Activated naive CD4-positive, alpha-beta T cell treated with anti-CD3 and anti-CD28 coated beads, Interleukin-2, amount 50 U/mL, for 72 hours (primary cell): ENCODE data around the gene TM2D1. TPM values are rescaled to one million over a fixed set of nuclear protein-coding genes. Genes with fewer than 3 reads are reported as not detected.
"Not testable (repeated sequence)": the region's sequence is repeated elsewhere in the genome, so short reads cannot be mapped to it uniquely, and the experiment has no call there.

Experiments used
- ATAC-seq, 2 donors: fragments of 150-1000 bp; cut with Tn5 transposase; 2 replicates each; pipeline ENCODE4 v1.10.0; 2021; ENCODE audit warnings: mild to moderate bottlenecking in 2 of 2, moderate library complexity in 2 of 2
- DNase-seq, 2 donors: peaks; one replicate each; pipeline ENCODE4 v3.0.0; 2021 to 2022; ENCODE audit warnings: low spot score in 2 of 2
- H3K27ac Mint-ChIP-seq, 2 donors: one replicate each; pipeline ENCODE4 v1.8.0; 2022; ENCODE audit warnings: mild to moderate bottlenecking in 2 of 2, mixed read lengths in 2 of 2
- H3K36me3 Mint-ChIP-seq, 2 donors: one replicate each; pipeline ENCODE4 v1.8.0; 2022; ENCODE audit warnings: mixed read lengths in 2 of 2
- H3K9me3 Mint-ChIP-seq, 2 donors: one replicate each; pipeline ENCODE4 v1.8.0; 2022; ENCODE audit warnings: mixed read lengths in 2 of 2
- total RNA-seq, 2 donors: library from RNA; stranded (reverse); gene quantifications; one replicate each; pipeline ENCODE4 v1.2.3, GENCODE V29; 2022

The TM2D1 gene
- total RNA-seq, 2 donors from 2014 or later: 33.9 to 39.2 TPM

GRCh38 chr1:61740751-61741700, 16.1 kb upstream of the TM2D1 start:
- Mint-ChIP-seq H3K36me3 (peaks cover 6 to 7% of the 10 kb centered on the region in 2 donors), H3K9me3 (no peaks in the 10 kb centered on the region), H3K27ac (peak overlapping the region; percentile 6 to 93)
- no peak for DNase-seq
- no peak for ATAC-seq

GRCh38 chr1:61732726-61733125, 7.8 kb upstream of the TM2D1 start:
- ATAC-seq (no peak), DNase-seq (no peak)
- Mint-ChIP-seq H3K9me3 (no peaks in the 10 kb centered on the region), H3K27ac (no peak overlapping the region), H3K36me3 (no peaks in the 10 kb centered on the region)

- ATAC-seq, H3K9me3 Mint-ChIP-seq, H3K27ac Mint-ChIP-seq, H3K36me3 Mint-ChIP-seq, DNase-seq: not testable (repeated sequence)
These were observed 5.7 kb upstream of the TM2D1 start for GRCh38 chr1:61730679-61731078.

GRCh38 chr1:61727544-61727943, 2.6 kb upstream of the TM2D1 start:
- Mint-ChIP-seq H3K9me3 (no peaks in the 10 kb centered on the region), H3K36me3 (peaks cover 10 to 16% of the 10 kb centered on the region in 2 donors), H3K27ac (peak overlapping the region; percentile 44 to 61)
- DNase-seq: no peak
- ATAC-seq: no peak

- H3K27ac Mint-ChIP-seq: peak overlapping the region; percentile 100
- DNase-seq (no peak), ATAC-seq (no peak)
- no peaks in the 10 kb centered on the region for H3K9me3 Mint-ChIP-seq
- H3K36me3 Mint-ChIP-seq: peaks cover 15 to 16% of the 10 kb centered on the region in 2 donors
These were observed 482 bp downstream of the TM2D1 start for GRCh38 chr1:61724506-61724812.

GRCh38 chr1:61718996-61719663, 5.8 kb downstream of the TM2D1 start:
- H3K27ac Mint-ChIP-seq, DNase-seq, H3K36me3 Mint-ChIP-seq: not testable (repeated sequence)

GRCh38 chr1:61711969-61712368, 13.0 kb downstream of the TM2D1 start:
- DNase-seq (no peak), ATAC-seq (peak in 1 of 2 donors; percentile 26)
- Mint-ChIP-seq H3K9me3 (no peaks in the 10 kb centered on the region), H3K36me3 (peaks cover 0 to 12% of the 10 kb centered on the region in 2 donors), H3K27ac (no peak overlapping the region)

More at GRCh38 chr1:61718996-61719663, 5.8 kb downstream of the TM2D1 start:
- not testable (repeated sequence) for ATAC-seq, H3K9me3 Mint-ChIP-seq

- not testable (repeated sequence) for H3K27ac Mint-ChIP-seq, DNase-seq, H3K9me3 Mint-ChIP-seq, ATAC-seq
- peaks cover 0 to 12% of the 10 kb centered on the region in 2 donors for H3K36me3 Mint-ChIP-seq
These were observed 13.7 kb downstream of the TM2D1 start for GRCh38 chr1:61711257-61711656.

GRCh38 chr1:61709908-61710289, 15.0 kb downstream of the TM2D1 start:
- H3K27ac Mint-ChIP-seq: no peak overlapping the region
- H3K36me3 Mint-ChIP-seq: peaks cover 0 to 12% of the 10 kb centered on the region in 2 donors
- no peaks in the 10 kb centered on the region for H3K9me3 Mint-ChIP-seq
- ATAC-seq (no peak), DNase-seq (no peak)

GRCh38 chr1:61708953-61709907, 15.7 kb downstream of the TM2D1 start:
- peak overlapping the region in 1 of 2 donors; percentile 55 for H3K27ac Mint-ChIP-seq
- peaks cover 0 to 12% of the 10 kb centered on the region in 2 donors for H3K36me3 Mint-ChIP-seq
- ATAC-seq (no peak), DNase-seq (no peak)
- no peaks in the 10 kb centered on the region for H3K9me3 Mint-ChIP-seq

- DNase-seq: no peak
- no peaks in the 10 kb centered on the region for H3K9me3 Mint-ChIP-seq
- no peak for ATAC-seq
- no peak overlapping the region for H3K27ac Mint-ChIP-seq
- peaks cover 6 to 7% of the 10 kb centered on the region in 2 donors for H3K36me3 Mint-ChIP-seq
These were observed 24.8 kb downstream of the TM2D1 start for GRCh38 chr1:61699911-61700851.

GRCh38 chr1:61692155-61692800, 32.7 kb downstream of the TM2D1 start:
- ATAC-seq: no peak
- Mint-ChIP-seq H3K36me3 (peaks cover 4 to 16% of the 10 kb centered on the region in 2 donors), H3K27ac (peak overlapping the region in 1 of 2 donors; percentile 9), H3K9me3 (no peaks in the 10 kb centered on the region)
- no peak for DNase-seq

- DNase-seq (no peak), ATAC-seq (no peak)
- Mint-ChIP-seq H3K36me3 (no peaks in the 10 kb centered on the region), H3K27ac (no peak overlapping the region), H3K9me3 (no peaks in the 10 kb centered on the region)
These were observed 37.0 kb downstream of the TM2D1 start for GRCh38 chr1:61687901-61688300.

GRCh38 chr1:61682891-61683290, 42.0 kb downstream of the TM2D1 start:
- no peak for DNase-seq

GRCh38 chr1:61680500-61680899, 44.4 kb downstream of the TM2D1 start:
- Mint-ChIP-seq H3K36me3 (no peaks in the 10 kb centered on the region), H3K9me3 (no peaks in the 10 kb centered on the region), H3K27ac (peak overlapping the region in 1 of 2 donors; percentile 14)

More at GRCh38 chr1:61682891-61683290, 42.0 kb downstream of the TM2D1 start:
- ATAC-seq: no peak
- H3K27ac Mint-ChIP-seq: no peak overlapping the region
- no peaks in the 10 kb centered on the region for H3K36me3 Mint-ChIP-seq
- H3K9me3 Mint-ChIP-seq: no peaks in the 10 kb centered on the region

More at GRCh38 chr1:61680500-61680899, 44.4 kb downstream of the TM2D1 start:
- DNase-seq: no peak
- no peak for ATAC-seq
